ENCODE results near the gene CDK2AP2.

CDK2AP2 gene

DNA sequence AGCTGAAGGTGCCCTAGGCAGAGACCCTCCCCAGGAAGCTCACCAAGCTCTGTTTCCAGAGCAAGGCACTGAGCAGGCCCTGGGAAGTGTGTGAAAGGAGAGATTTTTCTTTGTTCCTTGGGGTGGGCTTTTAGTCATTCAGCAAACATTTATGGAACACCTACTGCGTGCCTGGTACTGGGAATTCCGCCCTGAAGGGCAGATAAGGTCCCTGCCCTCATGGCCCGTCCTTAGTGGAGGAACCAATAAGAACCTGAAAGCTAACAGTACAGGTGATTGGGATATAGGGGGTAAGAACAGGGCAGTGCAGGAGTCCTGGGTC lies 42.8 kb downstream of the CDK2AP2 start:
- DNase-seq (ENCODE audit: insufficient read length, low spot score) (no peak), FAIRE-seq (no peak)
- no peak for TF ChIP-seq POLR2A (IDR thresholded peaks at IDR 0.05; ENCODE audit: low read depth, low read length)

DNA sequence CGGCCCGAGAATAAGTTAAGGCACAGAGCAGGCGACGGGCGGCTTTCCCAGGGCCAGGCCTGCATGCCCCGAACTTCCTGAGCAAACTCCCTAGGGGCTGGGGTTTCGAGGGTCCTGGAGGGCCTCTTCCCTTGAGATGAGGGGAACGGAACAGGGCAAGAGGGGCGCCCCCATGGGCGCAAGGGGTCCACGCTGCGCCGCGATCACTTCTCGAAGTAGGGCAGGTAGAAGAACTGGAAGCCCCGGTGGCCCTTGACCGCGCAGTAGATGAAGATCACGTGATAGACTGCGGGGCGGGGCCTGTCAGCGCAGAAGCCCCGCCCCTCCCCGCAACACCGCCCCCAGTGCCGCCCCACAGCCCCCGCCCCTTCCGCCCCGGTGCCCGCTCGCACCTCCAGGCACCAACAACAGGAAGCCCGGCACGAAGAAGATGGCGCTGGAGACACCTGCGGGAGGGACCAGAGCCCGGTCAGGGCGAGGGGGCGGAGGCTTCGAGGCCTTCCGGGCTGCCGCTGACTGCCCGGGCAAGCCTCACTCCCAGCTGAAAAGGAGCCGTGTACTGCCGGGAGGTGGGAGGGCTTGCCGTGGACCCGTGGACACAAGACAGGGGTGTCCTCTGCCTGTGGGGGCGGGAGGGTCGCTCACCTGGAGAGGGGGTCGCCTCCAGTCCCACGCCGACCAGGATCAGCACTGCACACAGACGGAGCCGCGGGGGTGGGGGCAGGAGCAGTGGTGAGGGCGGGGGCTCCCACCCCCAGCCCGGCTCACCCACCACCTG lies 43.4 kb downstream of the CDK2AP2 start:
- FAIRE-seq (no peak), DNase-seq (ENCODE audit: insufficient read length, low spot score) (peak; percentile 85)
- peak; percentile 44 for TF ChIP-seq POLR2A (IDR thresholded peaks at IDR 0.05; ENCODE audit: low read depth, low read length)

GRCh38 chr11:67463680-67464410 lies 44.1 kb downstream of the CDK2AP2 start:
- peak; percentile 36; the same call in 1 of the 2 replicates for TF ChIP-seq POLR2A (IDR thresholded peaks at IDR 0.05; ENCODE audit: low read depth, low read length)
- peak; percentile 96 for DNase-seq (ENCODE audit: insufficient read length, low spot score)
- no peak for FAIRE-seq

DNA sequence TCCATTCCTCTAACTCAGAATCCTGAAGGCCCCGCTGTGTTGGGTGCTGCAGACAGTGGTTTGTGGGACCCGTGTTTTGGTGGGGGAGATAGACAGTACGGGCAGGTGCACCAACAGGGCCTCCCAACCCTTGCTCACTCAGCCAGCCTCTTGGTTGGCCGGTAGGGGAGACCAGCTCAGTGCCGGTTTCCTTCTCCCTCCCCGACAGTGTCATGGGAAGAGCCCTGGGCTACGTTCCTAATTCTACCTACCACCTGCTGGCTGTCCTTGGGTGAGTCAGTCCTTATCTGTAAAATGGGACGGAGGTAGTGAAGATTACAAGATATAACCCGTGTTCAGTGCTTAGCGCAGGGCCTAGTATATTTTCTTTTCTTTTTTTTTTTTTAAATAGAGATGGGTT lies 44.8 kb downstream of the CDK2AP2 start:
- no peak for TF ChIP-seq POLR2A (IDR thresholded peaks at IDR 0.05; ENCODE audit: low read depth, low read length)
- DNase-seq (ENCODE audit: insufficient read length, low spot score) (no peak), FAIRE-seq (no peak)

DNA sequence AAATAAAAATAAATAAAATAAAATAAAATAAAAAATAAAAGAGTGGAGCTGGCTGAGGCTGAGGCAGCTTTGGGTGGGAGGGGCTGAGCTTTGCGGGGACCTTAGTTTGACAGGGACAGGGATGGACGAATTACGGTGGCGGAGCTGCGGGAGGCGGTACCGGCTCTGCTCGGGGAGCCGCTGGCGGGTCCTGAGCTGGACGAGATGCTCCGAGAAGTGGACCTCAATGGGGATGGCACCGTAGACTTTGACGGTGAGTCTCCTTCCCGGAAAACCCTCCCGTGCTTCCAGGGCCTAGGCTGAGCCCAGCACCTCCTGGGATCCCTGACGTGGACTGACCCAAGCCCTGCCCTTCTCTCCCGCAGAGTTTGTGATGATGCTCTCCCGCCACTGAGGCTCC lies 49.7 kb downstream of the CDK2AP2 start:
- TF ChIP-seq POLR2A (IDR thresholded peaks at IDR 0.05; ENCODE audit: low read depth, low read length): no peak
- no peak for DNase-seq (ENCODE audit: insufficient read length, low spot score)
- no peak for FAIRE-seq

DNA sequence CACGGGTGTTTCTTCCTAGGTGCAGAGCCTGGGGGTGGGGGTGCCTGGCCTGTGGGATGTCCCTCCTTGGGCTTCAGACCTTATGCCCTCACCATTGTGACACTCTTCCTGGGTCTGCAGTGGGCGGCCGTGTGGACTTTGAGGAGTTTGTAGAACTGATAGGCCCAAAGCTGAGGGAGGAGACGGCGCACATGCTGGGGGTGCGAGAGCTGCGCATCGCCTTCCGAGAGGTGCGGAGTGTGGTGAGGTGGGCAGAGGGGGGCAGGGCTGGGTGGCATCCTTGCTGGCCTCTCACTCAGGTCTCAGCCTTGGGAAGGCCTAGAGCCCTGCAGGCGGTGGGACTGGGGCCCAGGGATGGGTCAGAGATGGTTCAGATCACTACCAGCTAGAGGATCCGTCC lies 50.5 kb downstream of the CDK2AP2 start:
- FAIRE-seq (no peak), DNase-seq (ENCODE audit: insufficient read length, low spot score) (no peak)
- TF ChIP-seq POLR2A (IDR thresholded peaks at IDR 0.05; ENCODE audit: low read depth, low read length): no peak
